Esophagus muscularis mucosa (tissue), 4 donors: ENCODE results near the gene OSBPL7. TPM values are rescaled to one million over a fixed set of nuclear protein-coding genes. Genes with fewer than 3 reads are reported as not detected.

Source experiments
- DNase-seq: peaks from one replicate; pipeline ENCODE4 v3.0.0-alpha.2; 2017; ENCODE audit errors: extremely low spot score
- H3K27ac ChIP-seq, 4 donors: fragments of 200-600 bp; sonication (generic); replicated peaks in 1 of 4; 1 replicate in 3 of 4; 2 replicates in 1 of 4; pipeline ENCODE4 v1.5.1; 2016 to 2019; ENCODE audit warnings: mild to moderate bottlenecking in 1 of 4
- H3K27me3 ChIP-seq, 4 donors: fragments of 200-600 bp; sonication (generic); one replicate each; pipeline versions ENCODE4 v1.5.1 to v1.6.0; 2016 to 2019
- H3K36me3 ChIP-seq, 4 donors: fragments of 200-600 bp; sonication (generic); one replicate each; pipeline ENCODE4 v1.5.1; 2016 to 2019
- H3K4me1 ChIP-seq, 4 donors: fragments of 200-600 bp; sonication (generic); one replicate each; pipeline ENCODE4 v1.5.1; 2016 to 2019
- H3K4me3 ChIP-seq, 4 donors: fragments of 200-600 bp; sonication (generic); 1 replicate in 2 of 4; 2 replicates in 2 of 4; pipeline ENCODE4 v1.5.1; 2016 to 2019; ENCODE audit warnings: mild to moderate bottlenecking in 4 of 4, moderate library complexity in 1 of 4
- H3K9me3 ChIP-seq, 4 donors: fragments of 200-600 bp; sonication (generic); 1 replicate in 3 of 4; 2 replicates in 1 of 4; pipeline ENCODE4 v1.5.1; 2016 to 2019
- EP300 ChIP-seq: sonication (generic); formaldehyde crosslinking; IDR thresholded peaks from one replicate; pipeline ENCODE4 v1.6.1; 2017; ENCODE audit warnings: antibody characterized with exemption
- POLR2A ChIP-seq: fragments of 450-650 bp; IDR thresholded peaks from one replicate; pipeline ENCODE4 v1.6.1; 2017; ENCODE audit warnings: antibody characterized with exemption, moderate library complexity, mild to moderate bottlenecking, low read depth
- POLR2AphosphoS5 ChIP-seq, 2 donors: sonication (generic); formaldehyde crosslinking; IDR thresholded peaks; one replicate each; pipeline ENCODE4 v1.6.1; 2017; ENCODE audit warnings: antibody characterized with exemption in 2 of 2
- WGBS: methylation state at CpG from one replicate; pipeline ENCODE4 v1.1.5; 2018; 5-methylcytosine and 5-hydroxymethylcytosine counted together
- intact Hi-C: fragments of 100-400 bp; cut with DNase I; formaldehyde crosslinking; loops from one replicate; pipeline ENCODE4 v1.15.1; 2023
- total RNA-seq, 4 donors: library from RNA; depleted of rRNA; stranded (reverse); fragments of >200 nt; gene quantifications; one replicate each; pipeline versions ENCODE4 v1.1.0 to v1.2.1, GENCODE V29; 2016
- TF ChIP-seq, protein P1 (sequence below), 3 experiments: fragments of 200-600 bp in 2 of 3; fragments of 450-650 bp in 1 of 3; sonication (generic) in 2 of 3; IDR thresholded peaks; one replicate each; pipeline ENCODE4 v1.5.1; 2017 to 2019; ENCODE audit warnings: antibody characterized with exemption in 3 of 3, mild to moderate bottlenecking in 2 of 3, moderate library complexity in 1 of 3

OSBPL7 gene
- total RNA-seq, 4 donors from 2014 or later, result 2.0 to 8.4 (median 4.7) TPM

DNA sequence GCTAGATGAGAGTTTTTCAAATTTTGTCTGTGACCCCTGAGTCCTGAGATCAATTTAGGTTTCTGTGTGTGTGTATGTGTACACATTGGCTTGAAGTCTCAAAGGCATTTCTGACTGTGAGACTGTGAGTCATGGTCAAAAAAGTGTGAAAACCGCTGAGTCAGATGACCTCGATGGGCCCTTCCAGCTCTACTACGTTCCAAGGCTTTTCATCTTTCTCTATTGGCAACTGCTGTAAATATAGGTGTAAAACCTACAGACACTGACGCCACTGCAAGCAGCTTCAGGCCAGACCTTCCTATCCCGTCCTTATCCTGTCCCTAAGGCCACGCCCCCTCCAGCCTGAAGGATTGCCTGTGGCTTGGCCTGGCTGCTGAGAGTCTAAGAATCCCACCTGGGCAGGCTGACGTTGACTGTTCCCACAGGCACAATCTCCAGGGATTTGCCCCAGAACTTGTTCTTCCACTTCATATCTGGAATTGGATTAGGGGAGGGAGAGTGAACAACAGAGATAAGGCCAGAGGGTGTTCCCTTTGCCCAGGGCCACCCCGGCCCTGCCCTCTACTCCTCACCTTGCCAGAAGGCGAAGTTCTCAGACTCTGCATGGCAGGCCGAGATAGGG is 11.3 kb downstream of the OSBPL7 start:
- H3K4me3 ChIP-seq, result no peak overlapping the region
- H3K27me3 ChIP-seq, result no peaks in the 10 kb centered on the region
- peaks cover 0 to 16% (median 0%) of the 10 kb centered on the region in 4 donors for H3K4me1 ChIP-seq
- WGBS, result 45% methylated on average over 6 of the region's 10 CpGs
- intact Hi-C loops, result no loop called here
- DNase-seq, result no peak
- H3K36me3 ChIP-seq, result peaks cover 0 to 77% (median 71%) of the 10 kb centered on the region in 4 donors
- TF ChIP-seq, protein P1, sequence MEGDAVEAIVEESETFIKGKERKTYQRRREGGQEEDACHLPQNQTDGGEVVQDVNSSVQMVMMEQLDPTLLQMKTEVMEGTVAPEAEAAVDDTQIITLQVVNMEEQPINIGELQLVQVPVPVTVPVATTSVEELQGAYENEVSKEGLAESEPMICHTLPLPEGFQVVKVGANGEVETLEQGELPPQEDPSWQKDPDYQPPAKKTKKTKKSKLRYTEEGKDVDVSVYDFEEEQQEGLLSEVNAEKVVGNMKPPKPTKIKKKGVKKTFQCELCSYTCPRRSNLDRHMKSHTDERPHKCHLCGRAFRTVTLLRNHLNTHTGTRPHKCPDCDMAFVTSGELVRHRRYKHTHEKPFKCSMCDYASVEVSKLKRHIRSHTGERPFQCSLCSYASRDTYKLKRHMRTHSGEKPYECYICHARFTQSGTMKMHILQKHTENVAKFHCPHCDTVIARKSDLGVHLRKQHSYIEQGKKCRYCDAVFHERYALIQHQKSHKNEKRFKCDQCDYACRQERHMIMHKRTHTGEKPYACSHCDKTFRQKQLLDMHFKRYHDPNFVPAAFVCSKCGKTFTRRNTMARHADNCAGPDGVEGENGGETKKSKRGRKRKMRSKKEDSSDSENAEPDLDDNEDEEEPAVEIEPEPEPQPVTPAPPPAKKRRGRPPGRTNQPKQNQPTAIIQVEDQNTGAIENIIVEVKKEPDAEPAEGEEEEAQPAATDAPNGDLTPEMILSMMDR (IDR thresholded peaks at IDR 0.05), result no peak
- TF ChIP-seq EP300 (no peak), POLR2AphosphoS5 (IDR thresholded peaks at IDR 0.05) (no peak), POLR2A (no peak)
- no peak overlapping the region for H3K27ac ChIP-seq
- no peaks in the 10 kb centered on the region for H3K9me3 ChIP-seq

DNA sequence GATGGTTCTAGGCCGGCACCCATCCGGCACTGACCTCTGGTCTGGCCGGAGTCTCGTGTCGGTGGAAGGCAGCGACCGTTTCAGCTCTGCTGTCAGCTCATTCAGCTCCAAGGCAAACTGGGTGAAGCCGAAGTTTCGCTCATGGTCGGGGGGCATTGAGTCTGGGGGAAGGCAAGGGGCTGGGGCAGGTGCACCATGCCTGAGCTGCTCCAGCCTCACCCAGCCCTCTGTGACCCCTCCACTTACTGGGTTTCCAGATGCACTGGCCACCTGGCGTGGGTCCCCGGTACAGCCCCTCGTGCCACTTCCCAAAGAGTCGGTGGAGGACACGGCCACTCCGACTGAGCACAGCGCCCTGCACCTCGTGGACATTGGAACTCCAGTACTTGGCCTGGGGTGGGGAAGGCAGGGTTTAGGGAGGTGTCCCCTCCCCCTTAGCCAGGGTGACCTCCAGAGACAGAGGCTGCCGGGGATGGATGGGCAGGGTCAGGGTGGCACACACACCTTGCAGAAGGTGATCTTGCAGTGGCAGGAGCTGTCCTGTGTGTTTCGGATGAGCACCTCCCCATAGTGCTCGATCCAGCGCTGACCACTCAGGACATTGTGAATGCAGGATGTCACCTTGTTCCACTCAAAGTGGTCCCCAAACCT is 12.6 kb downstream of the OSBPL7 start:
- intact Hi-C loops, result loop anchor here (10.0 kb wide), 1 partner anchor 144 kb away; no protein-coding TSS in a partner anchor
- WGBS, result 91% methylated on average over 20 of the region's 22 CpGs
- Histone ChIP-seq H3K27ac (no peak overlapping the region), H3K4me3 (no peak overlapping the region), H3K36me3 (peaks cover 0 to 63% (median 58%) of the 10 kb centered on the region in 4 donors), H3K4me1 (peaks cover 0 to 16% (median 0%) of the 10 kb centered on the region in 4 donors), H3K9me3 (no peaks in the 10 kb centered on the region), H3K27me3 (peaks cover 0 to 7% (median 0%) of the 10 kb centered on the region in 4 donors)
- no peak for DNase-seq
- TF ChIP-seq POLR2AphosphoS5 (IDR thresholded peaks at IDR 0.05), result no peak
- TF ChIP-seq, protein P1 (IDR thresholded peaks at IDR 0.05), result no peak
- no peak for TF ChIP-seq EP300
- no peak for TF ChIP-seq POLR2A

DNA sequence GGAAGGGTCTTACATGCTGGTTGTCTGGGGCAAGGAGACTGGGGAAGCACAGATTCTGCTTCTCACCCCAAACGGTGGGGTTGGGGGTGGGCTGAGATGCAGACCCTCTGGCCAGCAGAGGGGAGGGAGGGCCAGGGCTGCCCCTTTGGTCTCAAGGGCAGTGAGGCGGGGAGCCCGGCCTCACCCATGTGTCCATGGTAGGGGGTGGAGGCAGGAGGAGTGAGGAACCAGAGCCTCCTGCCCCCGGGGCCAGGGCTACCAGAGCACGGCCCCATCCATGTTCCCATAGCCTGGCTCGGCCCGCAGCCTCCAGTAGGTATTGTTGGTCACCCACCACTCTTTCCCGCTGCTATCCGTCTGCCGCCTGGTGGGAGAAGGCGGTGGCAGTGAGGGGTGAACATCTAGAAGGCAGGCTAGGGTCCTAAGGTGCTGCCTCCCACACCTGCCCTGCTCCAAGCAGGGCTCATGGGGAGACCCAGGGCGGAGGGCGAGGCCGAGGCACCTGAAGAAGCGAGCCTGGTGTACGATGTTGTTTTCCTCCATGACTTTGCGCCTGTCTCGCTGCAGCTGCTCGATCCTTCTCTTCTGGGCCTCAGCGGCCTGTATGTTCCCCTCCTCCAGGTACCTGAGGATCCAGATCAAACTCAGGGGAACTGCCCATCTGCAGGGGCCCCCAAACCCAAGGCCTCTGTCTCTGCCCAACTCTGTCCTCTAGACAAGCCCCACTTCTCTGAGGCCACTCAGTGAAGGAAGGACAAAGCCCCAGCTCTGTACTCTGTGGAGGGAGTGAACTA is 13.4 kb downstream of the OSBPL7 start:
- DNase-seq, result no peak
- H3K36me3 ChIP-seq, result peaks cover 0 to 57% (median 50%) of the 10 kb centered on the region in 4 donors
- H3K27me3 ChIP-seq, result peaks cover 0 to 11% (median 0%) of the 10 kb centered on the region in 4 donors
- no peak overlapping the region for H3K4me3 ChIP-seq
- peaks cover 0 to 16% (median 0%) of the 10 kb centered on the region in 4 donors for H3K4me1 ChIP-seq
- H3K9me3 ChIP-seq, result no peaks in the 10 kb centered on the region
- intact Hi-C loops, result loop anchor here (10.0 kb wide), 1 partner anchor 143 kb away; no protein-coding TSS in a partner anchor
- 91% methylated on average over 17 of the region's 20 CpGs for WGBS
- TF ChIP-seq POLR2A (no peak), POLR2AphosphoS5 (IDR thresholded peaks at IDR 0.05) (no peak), EP300 (no peak)
- TF ChIP-seq, protein P1 (IDR thresholded peaks at IDR 0.05), result no peak
- no peak overlapping the region for H3K27ac ChIP-seq

DNA sequence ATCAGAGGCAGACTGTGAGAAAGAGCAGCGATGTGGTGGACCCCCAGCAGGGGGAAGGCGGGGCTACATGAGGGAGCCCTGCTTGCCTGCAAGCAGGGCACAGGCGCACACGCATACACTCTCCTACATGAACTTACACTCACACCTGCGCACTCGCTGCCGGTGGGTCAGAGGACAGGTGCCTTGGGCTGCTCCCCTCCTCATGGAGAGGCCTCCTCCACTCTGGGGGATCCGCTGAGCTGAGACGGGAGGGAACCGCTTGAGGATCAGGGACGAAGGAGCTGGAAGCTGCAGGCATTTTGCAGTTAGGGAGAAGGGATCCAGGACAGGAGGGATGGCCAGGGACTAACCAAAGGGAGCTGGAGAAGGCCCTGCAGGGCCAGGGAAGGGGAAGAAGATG is 14.2 kb downstream of the OSBPL7 start:
- peaks cover 0 to 49% (median 43%) of the 10 kb centered on the region in 4 donors for H3K36me3 ChIP-seq
- no peak overlapping the region for H3K4me3 ChIP-seq
- no peaks in the 10 kb centered on the region for H3K9me3 ChIP-seq
- 96% methylated on average over 10 of the region's 11 CpGs for WGBS
- TF ChIP-seq, protein P1 (IDR thresholded peaks at IDR 0.05), result no peak
- TF ChIP-seq POLR2AphosphoS5 (IDR thresholded peaks at IDR 0.05) (no peak), POLR2A (no peak), EP300 (no peak)
- no peak overlapping the region for H3K27ac ChIP-seq
- intact Hi-C loops, result loop anchor here (10.0 kb wide), 1 partner anchor 143 kb away; no protein-coding TSS in a partner anchor
- H3K27me3 ChIP-seq, result peaks cover 0 to 13% (median 0%) of the 10 kb centered on the region in 4 donors
- no peak for DNase-seq
- H3K4me1 ChIP-seq, result peaks cover 0 to 16% (median 0%) of the 10 kb centered on the region in 4 donors
